ENCODE measurements around the gene RARG.

RARG gene

DNA sequence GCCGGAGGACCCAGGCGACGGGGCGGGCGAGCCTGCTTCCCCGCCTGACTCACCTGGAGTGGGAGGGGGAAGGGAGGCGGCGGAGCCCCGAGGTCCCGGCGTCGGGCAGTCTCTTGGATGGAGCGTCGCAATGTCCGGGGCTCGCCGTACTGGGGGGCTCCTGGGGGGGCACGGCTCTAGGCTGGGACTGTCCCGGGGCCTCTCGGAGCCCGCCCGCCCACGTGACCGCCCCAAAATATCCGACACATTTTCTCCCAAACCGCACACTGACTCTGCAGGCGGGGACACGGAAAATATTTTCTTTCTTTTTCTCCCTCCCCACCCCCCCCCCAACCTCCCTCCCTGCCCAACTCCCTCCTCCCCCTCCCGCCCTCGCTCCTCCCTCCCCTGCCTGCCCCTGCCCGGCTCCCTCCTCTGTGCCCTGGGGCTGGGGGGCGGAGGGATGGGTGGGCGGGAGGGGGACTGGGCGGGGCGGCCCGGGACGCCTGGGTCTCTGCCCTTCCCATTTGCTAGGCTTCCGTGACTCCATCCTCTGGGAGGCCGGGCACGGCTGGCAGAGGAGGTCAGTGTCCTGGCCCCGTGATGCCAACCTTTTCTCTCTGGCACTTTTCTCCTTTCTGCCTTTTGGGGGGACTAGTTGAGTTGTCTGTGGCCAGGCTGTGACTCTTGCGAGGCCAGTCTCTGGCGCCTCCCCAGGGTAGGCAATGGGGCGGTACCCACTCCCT lies at the start of gene RARG:
RARG (minus strand) TSS at position 289 of the 725 bp plus-strand sequence. CDS start 4,664 bp downstream, outside the sequence.
- peak; percentile 90 for DNase-seq (ENCODE audit: low spot score)

DNA sequence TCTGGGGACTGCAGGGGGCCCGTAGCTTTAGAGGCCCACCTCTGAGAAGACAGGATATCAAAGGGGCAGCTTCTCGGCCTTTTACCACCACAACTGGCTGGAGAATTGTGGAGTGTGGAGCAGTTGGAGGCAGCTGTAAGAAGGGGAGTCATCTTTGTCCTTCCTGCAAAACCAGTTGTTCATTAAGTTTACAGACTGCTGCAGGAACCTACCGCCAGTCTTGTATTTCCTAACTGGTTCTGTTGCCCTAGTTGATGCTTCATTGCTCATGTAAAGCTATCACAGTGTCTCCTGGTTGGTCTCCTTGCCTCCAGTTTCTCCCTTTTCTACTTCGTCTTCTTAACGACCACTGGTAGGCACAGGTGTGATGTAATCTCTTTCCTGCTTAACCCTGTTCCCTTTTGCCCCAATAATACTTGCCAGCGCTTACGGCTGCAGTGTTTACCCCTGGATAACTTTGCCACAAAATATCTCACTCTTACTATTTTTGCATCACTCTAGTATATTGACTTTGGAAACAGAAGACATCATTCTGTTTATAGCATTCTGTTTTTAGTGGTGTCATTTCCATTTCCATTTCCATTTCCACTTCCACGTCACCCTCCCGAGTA lies 48.0 kb upstream of the RARG start:
- DNase-seq (ENCODE audit: low spot score): no peak

- no peak for DNase-seq (ENCODE audit: low spot score)
These were observed 47.4 kb upstream of the RARG start for GRCh38 chr12:53279283-53279869.

DNA sequence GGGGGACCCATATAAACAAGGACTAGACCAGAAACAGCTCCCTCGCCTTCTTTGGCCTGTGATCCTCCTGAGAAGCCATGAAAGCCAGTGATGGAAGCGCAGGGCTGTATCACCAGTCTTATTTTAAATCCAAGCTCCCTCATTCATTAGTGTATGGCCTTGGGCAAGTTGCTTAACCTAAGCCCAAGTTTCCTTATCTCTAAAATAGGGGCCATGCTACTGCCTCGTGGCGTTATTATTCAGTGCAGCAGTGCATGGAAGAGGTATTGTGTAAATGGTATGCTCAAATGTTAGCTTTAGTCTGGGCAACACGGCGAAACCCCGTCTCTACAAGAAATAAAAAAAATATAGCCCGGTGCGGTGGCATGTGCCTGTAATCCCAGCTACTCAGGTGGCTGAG lies 46.0 kb upstream of the RARG start:
- DNase-seq (ENCODE audit: low spot score): no peak

- no peak for DNase-seq (ENCODE audit: low spot score)
These were observed 44.5 kb upstream of the RARG start for GRCh38 chr12:53276511-53276910.

- no peak for DNase-seq (ENCODE audit: low spot score)
These were observed 42.4 kb upstream of the RARG start for GRCh38 chr12:53274445-53274844.

- peak; percentile 29 for DNase-seq (ENCODE audit: low spot score)
These were observed 36.9 kb upstream of the RARG start for GRCh38 chr12:53268630-53269562.

DNA sequence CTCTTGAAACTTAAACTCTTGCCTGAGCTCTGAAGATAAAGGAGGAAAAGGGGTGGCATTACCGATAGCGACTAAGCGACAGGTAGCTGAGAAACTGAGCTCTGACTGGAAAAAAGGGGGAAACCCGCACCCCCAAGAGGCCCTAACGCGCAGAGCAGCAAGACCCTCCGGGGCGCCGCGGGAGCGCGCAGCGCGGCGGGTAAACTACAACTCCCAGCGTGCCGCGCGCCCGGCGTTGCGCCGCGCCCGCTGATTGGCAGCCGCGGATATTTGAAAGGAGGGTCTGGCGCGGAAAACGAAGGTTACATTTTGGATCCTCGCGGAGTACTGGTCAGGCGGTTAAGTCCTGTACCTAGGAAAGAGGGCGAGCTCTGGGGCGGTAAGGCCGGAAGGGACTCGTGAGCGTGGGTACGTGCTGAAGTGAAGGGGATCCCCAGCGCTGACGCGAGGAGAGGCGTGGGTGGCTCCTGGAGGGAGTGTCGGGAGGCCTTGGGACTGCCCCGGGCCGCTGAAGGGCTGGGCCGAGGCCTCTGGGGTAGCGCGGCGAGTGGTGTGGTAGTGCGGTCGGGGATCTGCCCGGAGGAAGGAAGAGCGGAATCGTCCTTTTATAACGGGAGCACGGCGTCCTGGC lies 36.1 kb upstream of the RARG start, which contains the start of gene ESPL1:
ESPL1 (plus strand) TSS at position 301 of the 631 bp plus-strand sequence. CDS start 468 bp downstream, outside the sequence.
- DNase-seq (ENCODE audit: low spot score): peak; percentile 92

GRCh38 chr12:53267306-53267998 lies 35.4 kb upstream of the RARG start:
- DNase-seq (ENCODE audit: low spot score): no peak

- DNase-seq (ENCODE audit: low spot score): no peak
These were observed 33.8 kb upstream of the RARG start for GRCh38 chr12:53265783-53266182.

DNA sequence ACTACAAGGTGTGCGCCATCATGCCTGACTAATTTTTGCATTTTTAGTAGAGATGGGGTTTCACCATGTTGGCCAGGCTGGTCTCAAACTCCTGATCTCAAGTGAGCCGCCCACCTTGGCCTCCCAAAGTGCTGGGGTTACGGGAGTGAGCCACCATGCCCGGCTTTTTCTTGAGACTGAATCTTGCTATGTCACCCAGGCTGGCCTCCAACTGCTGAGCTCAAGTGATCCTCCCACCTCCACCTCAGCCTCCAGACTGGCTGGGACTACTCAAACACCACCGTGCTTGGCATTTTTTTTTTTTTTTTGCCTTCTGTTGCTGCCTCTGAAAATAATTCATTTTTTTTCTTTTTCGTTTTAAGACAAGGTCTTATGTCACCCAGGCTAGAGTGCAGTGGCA lies 27.9 kb upstream of the RARG start:
- DNase-seq (ENCODE audit: low spot score): no peak

DNA sequence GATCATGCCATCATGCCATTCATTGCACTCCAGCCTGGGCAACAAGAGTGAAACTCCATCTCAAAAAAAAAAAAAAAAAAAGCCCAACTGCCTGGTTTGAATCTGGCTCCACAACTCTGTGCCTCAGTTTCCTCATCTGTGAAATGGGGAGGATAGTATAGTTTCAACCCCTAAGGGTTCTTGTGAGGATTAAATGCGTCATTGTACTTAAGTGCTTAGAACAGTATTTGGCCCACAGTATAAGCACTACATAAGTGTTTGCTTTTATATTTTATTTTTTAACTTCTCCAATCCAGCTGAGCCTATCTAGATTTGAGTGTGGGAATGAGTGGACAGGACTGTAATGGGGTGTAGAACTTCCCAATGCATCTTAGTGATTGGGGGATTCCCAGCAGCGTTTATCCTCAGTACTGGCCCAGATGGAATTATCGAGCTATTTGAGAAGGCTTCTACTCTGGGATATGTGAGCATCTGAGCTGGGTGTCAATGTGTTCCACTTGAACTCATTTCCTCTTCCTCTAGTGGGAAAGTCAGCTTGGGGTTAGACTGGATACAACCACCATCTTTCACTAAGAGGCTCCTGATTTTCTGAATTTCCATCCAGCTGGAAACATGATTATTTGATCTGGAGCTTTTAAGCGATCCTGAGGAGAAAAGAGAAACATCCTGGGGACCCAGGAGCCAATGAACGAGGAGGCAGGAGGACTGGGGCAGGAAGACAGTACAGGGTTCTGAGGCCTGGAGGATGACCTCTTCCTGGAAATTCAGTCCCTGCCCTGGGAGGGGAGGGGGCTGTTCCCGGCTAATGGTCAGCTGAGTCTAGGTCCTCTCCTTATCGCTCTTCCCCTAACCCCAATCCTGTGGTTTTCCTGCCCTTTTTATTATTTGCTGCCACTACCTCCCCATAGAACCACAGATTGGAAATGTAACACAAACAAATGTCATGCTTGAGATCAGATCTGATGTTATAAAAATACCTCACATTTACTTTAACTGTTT lies 26.8 kb upstream of the RARG start:
- no peak for DNase-seq (ENCODE audit: low spot score)

GRCh38 chr12:53255996-53256395 lies 24.0 kb upstream of the RARG start:
- DNase-seq (ENCODE audit: low spot score): no peak

- no peak for DNase-seq (ENCODE audit: low spot score)
These were observed 23.0 kb upstream of the RARG start for GRCh38 chr12:53254816-53255545.

- DNase-seq (ENCODE audit: low spot score): no peak
These were observed 21.3 kb upstream of the RARG start for GRCh38 chr12:53253298-53253697.

DNA sequence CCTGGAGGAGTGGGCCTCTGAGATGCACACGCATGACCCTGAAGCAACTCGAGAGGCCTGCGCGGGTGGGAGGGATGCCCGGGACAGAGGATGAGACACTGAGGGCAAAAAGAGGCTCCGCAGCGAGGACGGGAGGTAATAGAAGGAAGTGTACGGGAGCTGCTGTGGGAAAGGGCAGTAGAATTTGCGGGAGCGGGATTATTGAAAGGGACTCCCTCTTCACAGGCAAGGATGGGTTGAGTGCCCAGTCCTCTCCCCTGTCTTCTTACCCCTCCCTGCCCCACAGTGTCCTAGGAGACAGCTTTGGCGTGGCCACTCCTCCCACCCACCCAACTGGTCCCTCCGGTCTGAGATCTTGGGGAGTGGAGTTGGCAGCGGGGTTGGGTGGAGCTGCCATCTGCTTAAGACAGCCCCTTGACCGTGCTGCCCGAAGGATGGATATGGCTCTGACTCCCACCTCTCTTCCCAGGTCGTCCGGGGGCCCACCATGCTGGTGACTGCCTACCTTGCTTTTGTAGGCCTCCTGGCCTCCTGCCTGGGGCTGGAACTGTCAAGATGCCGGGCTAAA lies 20.4 kb upstream of the RARG start:
- peak; percentile 43 for DNase-seq (ENCODE audit: low spot score)

DNA sequence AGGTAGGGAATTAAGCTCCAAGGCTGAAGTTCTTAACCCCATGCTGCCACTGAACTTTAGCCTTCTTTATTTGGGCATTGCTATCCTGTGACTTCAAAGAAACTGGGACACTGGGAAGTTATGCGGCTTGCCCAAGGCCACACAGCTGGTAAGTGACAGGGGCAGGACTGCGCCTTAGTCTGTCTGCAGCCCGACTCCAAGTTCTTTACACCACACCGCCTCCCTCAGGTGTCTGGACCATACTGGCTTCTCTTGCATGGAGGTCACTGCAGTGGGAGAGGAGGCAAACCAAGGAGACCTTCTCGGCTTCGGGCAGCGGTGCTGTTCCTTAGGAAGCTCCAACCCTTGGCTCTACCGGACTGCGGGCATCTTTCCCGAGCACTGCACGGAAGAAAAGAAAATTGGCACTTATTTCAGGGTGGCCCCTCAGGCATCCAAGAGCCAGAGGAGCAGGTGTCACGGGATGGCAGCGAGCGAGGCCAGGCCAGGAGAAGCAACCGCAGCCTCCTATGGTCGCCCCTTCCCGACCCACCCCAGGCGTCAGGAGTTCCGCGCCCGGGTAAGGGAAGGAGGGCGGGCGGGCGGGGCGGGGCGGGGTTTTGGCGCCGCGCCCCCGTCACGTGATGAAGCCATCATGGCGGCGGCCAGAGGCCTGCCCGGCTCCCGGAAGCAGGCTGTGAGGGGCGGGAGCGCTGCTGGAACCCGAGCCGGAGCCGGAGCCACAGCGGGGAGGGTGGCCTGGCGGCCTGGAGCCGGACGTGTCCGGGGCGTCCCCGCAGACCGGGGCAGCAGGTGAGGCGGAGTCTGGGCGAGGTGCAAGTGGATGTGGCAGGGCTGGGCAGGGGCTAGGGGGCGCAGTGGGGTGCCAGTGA lies 19.7 kb upstream of the RARG start:
- peak; percentile 95 for DNase-seq (ENCODE audit: low spot score)

DNA sequence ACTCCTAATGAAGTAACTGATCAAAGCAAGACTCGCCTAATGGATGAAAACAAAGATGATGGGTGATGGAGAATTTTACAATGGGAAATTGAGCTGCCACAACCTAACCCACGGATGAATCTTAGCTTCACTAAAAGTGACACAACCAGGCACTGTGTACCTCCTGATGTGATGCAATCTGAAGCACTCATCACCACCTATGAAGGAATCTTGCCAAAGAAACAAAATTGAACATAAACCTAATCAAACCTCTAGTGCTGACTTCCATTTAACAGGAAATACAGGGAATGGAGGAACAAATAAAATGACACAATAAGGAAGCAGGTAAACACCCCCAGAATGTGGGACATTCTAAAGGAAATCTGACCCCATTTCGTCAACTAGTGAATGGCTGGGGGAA lies 13.3 kb upstream of the RARG start:
- no peak for DNase-seq (ENCODE audit: low spot score)

Data from AG08396 (cell line).